ENCODE results near the gene POMT2.

The POMT2 gene

GRCh38 chr14:77320238-77320935 is at the start of gene POMT2:
TSS of gene POMT2 (minus strand) at chr14:77320883. CDS start at chr14:77320681, 202 bp downstream.
- peak; percentile 91 for DNase-seq (ENCODE audit: low spot score)
- in situ Hi-C loops (cut with MboI; ENCODE audit: low pct_unique_long_range_greater_than_20kb, low sequenced_read_pairs, unreplicated experiment): loop anchor here (25.0 kb wide), 1 partner anchor 433 kb away; no protein-coding TSS in a partner anchor
- TF ChIP-seq CTCF (IDR thresholded peaks at IDR 0.05; ENCODE audit: extremely low read depth, insufficient read depth, missing control alignments): peak; percentile 35

- DNase-seq (ENCODE audit: low spot score): no peak
- in situ Hi-C loops (cut with MboI; ENCODE audit: low pct_unique_long_range_greater_than_20kb, low sequenced_read_pairs, unreplicated experiment): no loop called here
- no peak for TF ChIP-seq CTCF (IDR thresholded peaks at IDR 0.05; ENCODE audit: extremely low read depth, insufficient read depth, missing control alignments)
Measured at GRCh38 chr14:77369285-77369684, 48.6 kb upstream of the POMT2 start.

GRCh38 chr14:77364146-77364545 is 43.5 kb upstream of the POMT2 start:
- no peak for TF ChIP-seq CTCF (IDR thresholded peaks at IDR 0.05; ENCODE audit: extremely low read depth, insufficient read depth, missing control alignments)
- in situ Hi-C loops (cut with MboI; ENCODE audit: low pct_unique_long_range_greater_than_20kb, low sequenced_read_pairs, unreplicated experiment): no loop called here
- no peak for DNase-seq (ENCODE audit: low spot score)

- in situ Hi-C loops (cut with MboI; ENCODE audit: low pct_unique_long_range_greater_than_20kb, low sequenced_read_pairs, unreplicated experiment): no loop called here
- no peak for TF ChIP-seq CTCF (IDR thresholded peaks at IDR 0.05; ENCODE audit: extremely low read depth, insufficient read depth, missing control alignments)
- no peak for DNase-seq (ENCODE audit: low spot score)
Measured at GRCh38 chr14:77359626-77360025, 38.9 kb upstream of the POMT2 start.

GRCh38 chr14:77356899-77357298 is 36.2 kb upstream of the POMT2 start:
- in situ Hi-C loops (cut with MboI; ENCODE audit: low pct_unique_long_range_greater_than_20kb, low sequenced_read_pairs, unreplicated experiment): no loop called here
- no peak for DNase-seq (ENCODE audit: low spot score)
- TF ChIP-seq CTCF (IDR thresholded peaks at IDR 0.05; ENCODE audit: extremely low read depth, insufficient read depth, missing control alignments): no peak

GRCh38 chr14:77355811-77356210 is 35.1 kb upstream of the POMT2 start:
- no peak for DNase-seq (ENCODE audit: low spot score)
- no peak for TF ChIP-seq CTCF (IDR thresholded peaks at IDR 0.05; ENCODE audit: extremely low read depth, insufficient read depth, missing control alignments)
- in situ Hi-C loops (cut with MboI; ENCODE audit: low pct_unique_long_range_greater_than_20kb, low sequenced_read_pairs, unreplicated experiment): no loop called here
